GM19463 (cell line): Measurements from ENCODE around the gene MCM7.

ENCODE experiments used
- ATAC-seq: cut with Tn5 transposase; IDR thresholded peaks from one replicate; pipeline ENCODE4 v1.9.1; 2021; ENCODE audit warnings: mild to moderate bottlenecking, moderate library complexity; ENCODE audit not compliant: unreplicated experiment

MCM7 gene

DNA sequence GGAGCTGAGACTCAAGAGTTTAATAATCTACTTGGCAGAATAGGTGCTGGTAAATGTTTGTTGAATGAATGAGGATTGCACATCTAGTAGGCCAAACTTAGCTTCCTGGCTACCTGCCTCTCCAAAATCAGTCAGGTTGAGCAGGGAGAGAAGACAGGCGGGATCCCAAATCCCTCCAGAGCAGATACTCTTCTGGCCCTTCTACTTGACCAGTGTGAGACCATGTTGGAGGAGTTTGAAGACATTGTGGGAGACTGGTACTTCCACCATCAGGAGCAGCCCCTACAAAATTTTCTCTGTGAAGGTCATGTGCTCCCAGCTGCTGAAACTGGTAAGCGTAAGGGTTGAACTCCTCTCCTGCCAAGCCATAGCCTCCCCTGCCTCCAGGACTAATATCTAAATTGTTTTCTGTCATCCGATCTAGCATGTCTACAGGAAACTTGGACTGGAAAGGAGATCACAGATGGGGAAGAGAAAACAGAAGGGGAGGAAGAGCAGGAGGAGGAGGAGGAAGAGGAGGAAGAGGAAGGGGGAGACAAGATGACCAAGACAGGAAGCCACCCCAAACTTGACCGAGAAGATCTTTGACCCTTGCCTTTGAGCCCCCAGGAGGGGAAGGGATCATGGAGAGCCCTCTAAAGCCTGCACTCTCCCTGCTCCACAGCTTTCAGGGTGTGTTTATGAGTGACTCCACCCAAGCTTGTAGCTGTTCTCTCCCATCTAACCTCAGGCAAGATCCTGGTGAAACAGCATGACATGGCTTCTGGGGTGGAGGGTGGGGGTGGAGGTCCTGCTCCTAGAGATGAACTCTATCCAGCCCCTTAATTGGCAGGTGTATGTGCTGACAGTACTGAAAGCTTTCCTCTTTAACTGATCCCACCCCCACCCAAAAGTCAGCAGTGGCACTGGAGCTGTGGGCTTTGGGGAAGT is 23.4 kb upstream of the MCM7 start:
- ATAC-seq, result no peak

- ATAC-seq, result no peak
Observed at GRCh38 chr7:100122568-100122967, 21.4 kb upstream of the MCM7 start.

- no peak for ATAC-seq
Observed at GRCh38 chr7:100122067-100122466, 20.9 kb upstream of the MCM7 start.

DNA sequence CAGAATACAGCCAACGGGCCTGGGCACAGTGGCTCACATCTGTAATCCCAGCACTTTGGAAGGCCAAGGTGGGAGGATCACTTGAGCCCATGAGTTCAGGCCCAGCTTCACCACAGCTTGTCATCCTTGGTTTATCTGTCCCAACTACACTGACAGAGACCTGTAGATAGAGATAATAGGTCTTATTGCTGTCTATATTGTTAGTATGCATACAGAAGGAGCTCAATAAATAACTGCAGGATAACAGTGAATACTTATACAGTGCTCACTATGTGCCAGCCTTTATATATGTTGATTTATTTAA is 19.5 kb upstream of the MCM7 start:
- ATAC-seq, result no peak

GRCh38 chr7:100119970-100120732 is 19.0 kb upstream of the MCM7 start:
- peak; percentile 23 for ATAC-seq

DNA sequence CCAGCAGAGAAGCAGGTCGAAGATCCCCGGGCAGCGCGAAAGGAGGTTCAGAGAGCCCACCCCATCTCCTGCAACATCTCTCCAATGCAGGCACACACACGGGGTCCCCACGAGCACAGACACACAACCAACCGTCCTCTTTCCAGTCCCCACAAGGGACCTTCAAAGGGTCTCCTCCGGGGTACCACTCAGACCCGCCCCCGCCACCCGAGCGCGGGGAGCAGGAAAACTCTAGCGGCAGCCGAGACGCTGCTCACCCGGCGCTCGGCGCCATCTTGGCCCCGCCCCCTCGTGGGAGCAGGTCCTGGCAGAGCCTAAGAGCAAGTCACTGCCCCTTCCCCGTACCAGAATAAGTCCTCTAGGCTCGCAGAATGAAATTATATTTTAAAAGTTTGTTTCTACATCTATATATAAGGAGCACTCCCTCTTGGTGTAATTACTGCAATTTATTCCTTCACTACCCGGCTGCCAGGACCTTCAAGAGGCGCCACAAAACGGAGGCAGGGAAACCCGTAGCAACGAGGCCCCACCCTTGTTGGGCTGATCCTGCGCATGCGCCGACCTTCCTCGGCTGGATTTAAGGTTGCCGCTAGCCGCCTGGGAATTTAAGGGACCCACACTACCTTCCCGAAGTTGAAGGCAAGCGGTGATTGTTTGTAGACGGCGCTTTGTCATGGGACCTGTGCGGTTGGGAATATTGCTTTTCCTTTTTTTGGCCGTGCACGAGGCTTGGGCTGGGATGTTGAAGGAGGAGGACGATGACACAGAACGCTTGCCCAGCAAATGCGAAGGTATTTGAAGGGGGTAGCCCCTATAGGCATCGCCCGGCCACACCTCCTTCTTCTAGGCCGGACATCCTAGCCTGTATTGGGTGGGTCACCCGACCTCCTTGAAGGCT is 18.1 kb upstream of the MCM7 start, which contains the start of the genes CNPY4 and TAF6:
CNPY4 (plus strand) TSS at position 563 of the 898 bp plus-strand sequence; CDS start at position 674, 111 bp downstream.
TAF6 (minus strand) TSS at position 287 of the 898 bp plus-strand sequence. CDS start 5,149 bp downstream, outside the sequence.
- ATAC-seq, result peak; percentile 67

DNA sequence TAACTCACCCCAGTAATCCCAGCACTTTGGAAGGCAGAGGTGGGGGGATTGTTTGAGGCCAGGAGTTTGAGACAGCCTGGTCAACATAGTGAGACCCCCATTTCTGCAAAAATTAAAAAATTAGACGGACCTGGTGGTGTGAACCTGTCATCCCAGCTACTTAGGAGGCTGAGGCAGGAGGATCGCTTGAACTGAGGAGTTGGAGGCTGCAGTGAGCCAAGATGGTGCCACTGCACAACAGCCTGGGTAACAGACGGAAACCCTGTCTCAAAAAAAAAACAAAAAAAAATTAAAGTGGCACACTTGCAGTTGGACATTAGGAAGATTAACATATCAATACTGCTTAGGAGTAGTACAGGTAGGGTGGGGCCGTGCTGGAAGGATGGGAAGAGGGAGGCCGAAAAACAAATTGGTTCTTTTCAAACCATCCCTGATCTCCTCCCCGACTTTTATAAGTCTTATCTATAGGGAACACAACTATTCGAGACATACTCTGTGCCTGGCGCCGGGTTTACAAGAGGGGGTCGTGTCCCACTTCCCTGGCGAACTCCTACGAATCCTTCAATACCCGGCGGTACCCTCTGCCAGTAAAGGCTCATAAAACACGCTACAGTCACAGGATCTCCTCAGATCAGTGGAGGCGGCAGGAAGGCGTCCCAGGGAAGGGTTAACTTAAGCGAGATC is 17.3 kb upstream of the MCM7 start:
- ATAC-seq, result no peak

DNA sequence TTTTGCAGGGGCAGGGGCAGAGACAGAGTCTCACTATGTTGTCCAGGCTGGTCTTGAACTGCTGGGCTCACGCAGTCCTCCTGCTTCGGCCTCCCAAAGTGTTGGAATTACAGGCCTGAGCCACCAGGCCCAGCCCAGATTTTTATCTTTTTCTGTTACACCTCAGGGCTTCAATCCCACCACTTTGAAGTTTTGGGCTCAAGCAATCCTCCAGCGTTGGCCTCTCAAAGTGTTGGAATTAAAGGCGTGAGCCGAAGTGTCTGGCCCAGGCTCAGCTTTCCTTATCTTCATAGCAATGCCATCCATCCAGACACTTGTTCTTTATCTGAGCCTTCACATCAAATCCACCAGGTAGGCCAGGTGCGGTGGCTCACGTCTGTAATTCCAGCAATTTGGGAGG is 13.8 kb upstream of the MCM7 start:
- ATAC-seq, result no peak

GRCh38 chr7:100111914-100112313 is 10.7 kb upstream of the MCM7 start:
- ATAC-seq, result no peak

- no peak for ATAC-seq
Observed at GRCh38 chr7:100111156-100111555, 10.0 kb upstream of the MCM7 start.

DNA sequence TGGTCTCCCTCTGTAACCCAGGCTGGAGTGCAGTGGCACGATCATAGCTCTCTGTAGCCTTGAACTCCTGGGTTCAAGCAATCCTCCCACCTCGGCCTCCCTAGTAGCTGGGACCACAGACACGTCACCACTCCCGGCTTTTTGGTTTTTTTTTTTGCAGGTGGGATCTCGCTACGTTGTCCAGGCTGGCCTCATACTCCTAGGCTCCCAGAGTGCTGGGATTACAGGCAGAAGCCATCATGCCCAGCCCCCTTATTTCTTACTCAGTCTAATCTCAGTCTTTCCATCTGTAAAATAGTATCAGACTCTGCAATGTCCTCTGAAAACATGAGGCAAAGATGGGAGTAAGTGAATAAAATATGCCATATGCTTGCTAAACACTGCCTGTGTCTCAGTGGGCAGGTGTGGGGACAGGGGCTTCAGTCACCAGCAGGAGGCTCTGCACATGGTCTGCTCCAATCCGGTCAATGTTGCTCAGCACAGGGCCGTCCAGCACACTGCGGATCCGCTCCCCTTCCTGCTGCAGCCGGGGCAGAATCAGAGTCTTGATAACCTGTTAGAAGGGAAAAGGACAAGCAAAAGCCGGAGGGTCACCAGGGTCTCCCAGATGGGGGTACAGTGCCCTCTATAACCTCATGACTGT is 8.4 kb upstream of the MCM7 start:
- ATAC-seq, result no peak

DNA sequence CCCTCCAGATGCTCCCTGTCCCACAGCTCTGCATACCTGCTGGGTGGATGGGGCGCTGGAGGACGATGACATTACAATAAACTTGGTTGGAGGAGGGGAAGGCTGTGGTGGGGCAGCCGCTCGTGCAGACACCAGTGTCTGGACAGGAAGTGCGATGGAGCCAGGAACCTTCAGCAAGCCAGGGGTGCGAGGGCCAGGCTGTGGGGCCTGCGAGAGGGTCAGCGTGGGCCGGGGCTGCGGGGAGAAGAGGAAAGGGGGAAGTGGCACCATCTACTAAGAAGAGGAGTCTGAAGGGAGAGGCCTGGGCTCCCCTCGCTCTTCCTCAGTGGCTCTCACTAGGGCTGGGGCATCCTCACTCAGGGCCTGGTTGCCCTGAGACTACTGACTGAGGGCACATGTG is 6.7 kb upstream of the MCM7 start:
- no peak for ATAC-seq

GRCh38 chr7:100107125-100107737 is 6.0 kb upstream of the MCM7 start:
- ATAC-seq, result no peak

DNA sequence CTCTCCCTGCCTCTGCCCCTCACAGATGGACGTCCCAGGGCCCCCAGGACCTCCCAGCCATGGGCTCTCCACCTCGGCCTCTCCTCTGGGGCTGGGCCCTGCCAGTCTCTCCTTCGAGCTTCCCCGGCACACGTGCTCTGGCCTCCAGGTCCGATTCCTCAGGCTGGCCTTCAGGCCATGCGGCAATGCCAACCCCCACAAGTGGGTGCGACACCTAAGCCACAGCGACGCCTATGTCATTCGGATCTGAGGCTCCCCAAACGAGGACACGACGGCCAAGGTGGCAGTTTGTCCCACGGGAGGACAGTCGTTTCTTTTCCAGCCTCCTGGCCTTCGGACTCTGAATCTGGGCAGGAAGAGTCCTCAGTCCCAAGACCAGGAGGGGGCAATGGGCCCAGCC is 5.4 kb upstream of the MCM7 start:
- no peak for ATAC-seq

DNA sequence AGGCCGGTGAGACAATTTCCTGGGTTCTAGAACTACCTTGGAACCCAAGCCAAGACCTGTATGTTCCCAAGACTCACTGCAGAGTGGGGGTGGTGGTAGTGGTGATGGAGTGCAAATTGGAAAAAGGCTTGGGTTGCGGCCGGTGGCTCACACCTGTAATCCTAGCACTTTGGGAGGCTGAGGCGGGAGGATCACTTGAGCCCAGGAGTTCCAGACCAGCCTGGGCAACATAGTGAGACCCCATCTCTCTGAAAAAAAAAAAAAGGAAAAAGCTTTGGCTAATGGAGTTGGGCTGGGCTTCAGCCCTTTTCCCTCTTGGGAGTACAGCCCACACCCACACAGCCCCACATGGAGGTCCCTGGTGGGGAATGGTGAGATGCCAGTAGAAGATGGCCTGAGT is 4.3 kb upstream of the MCM7 start:
- no peak for ATAC-seq

DNA sequence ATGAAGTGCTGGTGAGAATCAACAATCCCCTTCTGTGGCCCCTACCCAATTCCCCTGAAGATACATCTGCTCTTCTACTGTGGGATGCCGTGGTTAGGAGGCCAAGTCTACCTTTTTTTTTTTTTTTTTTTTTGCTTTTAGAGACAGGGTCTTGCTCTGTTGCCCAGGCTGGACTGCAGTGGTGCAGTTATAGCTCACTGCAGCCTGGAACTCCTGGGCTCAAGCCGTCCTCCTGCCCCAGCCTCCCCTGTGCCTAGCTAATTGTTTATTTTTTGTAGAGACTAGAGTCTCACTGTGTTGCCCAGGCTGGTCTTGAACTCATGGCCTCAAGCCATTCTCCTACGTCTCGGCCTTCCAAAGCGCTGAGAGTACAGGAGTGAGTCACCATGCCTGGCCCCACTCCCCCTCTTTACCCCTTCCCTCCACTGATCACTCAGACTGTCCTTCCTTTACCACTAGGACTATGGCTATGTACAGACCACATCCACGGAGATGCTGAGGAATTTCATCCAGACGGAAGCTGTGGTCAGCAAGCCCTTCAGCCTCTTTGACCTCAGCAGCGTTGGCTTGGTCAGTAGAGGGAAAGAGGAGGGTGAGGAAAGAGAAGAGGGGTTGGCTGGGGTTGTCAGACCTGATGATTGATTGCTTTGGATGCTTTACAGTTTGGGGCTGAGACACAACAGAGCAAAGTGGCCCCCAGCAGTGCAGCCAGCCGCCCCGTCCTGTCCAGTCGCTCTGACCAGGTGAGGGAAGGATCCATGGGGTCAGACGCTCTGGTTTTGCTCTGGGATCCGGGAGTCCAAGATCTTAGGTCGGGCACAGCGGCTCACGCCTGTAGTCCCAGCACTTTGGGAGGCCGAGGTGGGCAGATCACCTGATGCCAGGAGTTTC is 2.0 kb upstream of the MCM7 start:
- ATAC-seq, result no peak

- ATAC-seq, result peak; percentile 59
Observed at GRCh38 chr7:100100420-100101015, 679 bp downstream of the MCM7 start.

GRCh38 chr7:100099452-100099851 is 1.7 kb downstream of the MCM7 start:
- no peak for ATAC-seq
